Raji (cell line): ENCODE measurements around the gene PREX1.

Experiments
- POLR2A ChIP-seq: IDR thresholded peaks from 2 replicates; pipeline ENCODE4 v1.6.1; 2011; ENCODE audit warnings: low read depth, low read length, control low read depth; ENCODE audit not compliant: insufficient read depth

Gene PREX1

GRCh38 chr20:48783533-48784272, 44.1 kb downstream of the PREX1 start:
- TF ChIP-seq POLR2A, result no peak

- TF ChIP-seq POLR2A, result no peak
Measured at GRCh38 chr20:48782901-48783308, 44.9 kb downstream of the PREX1 start.

GRCh38 chr20:48782053-48782452, 45.7 kb downstream of the PREX1 start:
- no peak for TF ChIP-seq POLR2A

- TF ChIP-seq POLR2A, result no peak
Measured at GRCh38 chr20:48781634-48782033, 46.2 kb downstream of the PREX1 start.

GRCh38 chr20:48779435-48779834, 48.4 kb downstream of the PREX1 start:
- no peak for TF ChIP-seq POLR2A

GRCh38 chr20:48777821-48778220, 50.0 kb downstream of the PREX1 start:
- no peak for TF ChIP-seq POLR2A

- no peak for TF ChIP-seq POLR2A
Measured at GRCh38 chr20:48777005-48777404, 50.8 kb downstream of the PREX1 start.

GRCh38 chr20:48776306-48776705, 51.5 kb downstream of the PREX1 start:
- TF ChIP-seq POLR2A, result no peak

GRCh38 chr20:48774696-48775095, 53.1 kb downstream of the PREX1 start:
- TF ChIP-seq POLR2A, result no peak

- no peak for TF ChIP-seq POLR2A
Measured at GRCh38 chr20:48773837-48774418, 53.9 kb downstream of the PREX1 start.

GRCh38 chr20:48772183-48772976, 55.4 kb downstream of the PREX1 start:
- TF ChIP-seq POLR2A, result no peak

- no peak for TF ChIP-seq POLR2A
Measured at GRCh38 chr20:48771542-48771941, 56.3 kb downstream of the PREX1 start.

GRCh38 chr20:48770700-48771442, 56.9 kb downstream of the PREX1 start:
- no peak for TF ChIP-seq POLR2A

- no peak for TF ChIP-seq POLR2A
Measured at GRCh38 chr20:48769069-48769983, 58.5 kb downstream of the PREX1 start.
